ENCODE data around the gene PPFIA2.

PPFIA2 gene

DNA sequence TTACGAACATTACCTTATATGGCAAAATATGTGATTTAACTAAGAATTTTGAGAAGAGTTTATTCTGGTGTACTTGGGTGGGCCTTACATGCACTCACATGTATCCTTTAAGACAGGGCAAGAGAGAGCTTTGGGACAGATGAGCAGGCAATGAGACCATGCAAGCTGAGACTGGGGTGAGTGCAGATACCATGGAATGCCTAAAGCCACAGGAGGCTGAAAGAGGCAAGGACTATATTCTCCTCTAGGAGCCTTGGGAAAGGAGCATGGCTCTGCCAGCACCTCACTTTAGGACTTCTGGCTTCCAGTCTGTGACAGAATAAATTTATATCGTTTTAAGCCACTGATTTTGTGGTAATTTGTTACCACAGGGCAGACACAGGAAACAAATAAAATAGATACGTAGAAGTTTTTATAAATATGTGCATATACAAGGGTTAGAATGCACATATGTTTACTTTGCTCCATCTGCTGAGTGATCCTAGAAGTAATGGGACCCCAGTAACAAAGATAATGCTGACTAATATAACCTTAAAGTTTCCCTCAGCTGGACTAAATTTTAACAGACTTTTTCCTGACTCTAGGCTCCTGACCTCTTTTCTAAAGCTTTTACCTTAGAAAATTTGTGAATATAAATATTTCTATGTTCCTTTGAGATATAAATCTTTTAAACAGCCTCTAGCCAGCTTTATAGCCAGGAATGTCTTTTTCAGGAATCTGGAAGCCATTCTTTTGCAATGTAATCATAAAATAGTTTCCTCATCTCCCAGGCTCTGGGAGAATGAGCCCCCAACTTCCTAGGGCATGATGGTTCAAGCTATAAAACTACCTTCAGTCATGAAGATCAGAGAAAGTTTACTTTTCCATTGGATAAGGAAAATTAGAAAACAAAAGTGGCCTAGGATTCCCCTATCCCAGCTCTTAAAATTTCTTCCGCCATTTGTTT, 216.8 kb downstream of the PPFIA2 start:
- DNase-seq, result no peak

DNA sequence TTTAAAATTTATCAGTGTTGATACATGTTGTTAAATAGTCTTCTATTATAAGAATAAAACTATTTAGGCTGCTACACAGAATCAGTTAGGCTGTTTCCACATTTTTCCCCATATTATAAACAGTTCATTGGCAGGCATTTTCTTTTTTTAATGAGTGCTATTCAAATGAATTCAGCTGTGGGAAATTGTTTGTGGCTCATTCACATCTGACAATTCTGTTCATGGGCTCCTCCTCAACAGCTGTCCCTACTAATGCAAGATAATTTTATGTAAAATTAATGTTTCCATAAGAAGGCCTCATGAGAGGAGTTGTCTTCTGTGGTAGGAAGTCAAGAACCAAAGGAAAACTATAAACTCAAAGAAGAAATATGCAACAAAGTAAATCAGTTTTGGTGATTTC, 218.0 kb downstream of the PPFIA2 start:
- DNase-seq, result no peak

GRCh38 chr12:81539279-81539678, 219.9 kb downstream of the PPFIA2 start:
- DNase-seq, result no peak

- DNase-seq, result no peak
Measured at GRCh38 chr12:81533054-81533453, 226.1 kb downstream of the PPFIA2 start.

DNA sequence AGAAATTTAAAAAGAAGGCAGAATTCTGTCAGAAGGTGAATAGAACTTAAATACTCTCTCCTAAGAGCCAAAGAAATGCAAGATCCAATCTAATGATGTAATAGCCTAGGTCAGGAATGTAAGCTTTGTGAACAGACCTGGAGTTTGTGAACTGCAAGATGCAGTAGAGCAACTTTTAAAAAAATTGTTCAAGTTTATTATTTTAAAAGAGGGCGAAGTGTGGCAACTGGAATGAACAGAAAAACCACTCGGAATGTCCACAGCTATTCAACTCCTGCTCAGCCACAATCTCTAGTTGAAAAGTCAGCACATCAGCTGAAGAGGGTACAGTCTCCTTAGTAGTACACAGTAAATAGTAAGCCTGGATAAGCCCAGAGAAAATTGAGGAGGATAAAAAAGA, 228.8 kb downstream of the PPFIA2 start:
- no peak for DNase-seq

- DNase-seq, result no peak
Measured at GRCh38 chr12:81520064-81520945, 238.8 kb downstream of the PPFIA2 start.

GRCh38 chr12:81518638-81519037, 240.5 kb downstream of the PPFIA2 start:
- DNase-seq, result no peak

DNA sequence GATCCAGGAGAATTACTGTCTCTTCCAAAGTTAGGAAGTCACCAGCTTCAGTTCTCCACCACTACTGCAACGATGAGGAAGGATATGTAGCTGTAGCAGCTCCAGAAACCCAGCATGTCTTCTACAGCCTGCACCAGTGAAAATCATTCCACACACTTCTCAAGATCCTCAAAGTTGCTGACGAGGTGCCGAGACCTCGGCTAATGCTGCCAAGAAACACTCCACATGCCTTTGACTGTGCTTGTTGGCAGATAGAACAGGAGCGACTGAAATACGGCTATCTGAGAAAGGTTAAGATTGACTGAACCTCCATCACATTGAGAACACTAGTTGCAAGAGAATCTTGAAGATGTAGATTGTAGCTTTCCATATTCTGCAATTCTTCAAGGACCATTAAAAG, 241.9 kb downstream of the PPFIA2 start:
- no peak for DNase-seq

DNA sequence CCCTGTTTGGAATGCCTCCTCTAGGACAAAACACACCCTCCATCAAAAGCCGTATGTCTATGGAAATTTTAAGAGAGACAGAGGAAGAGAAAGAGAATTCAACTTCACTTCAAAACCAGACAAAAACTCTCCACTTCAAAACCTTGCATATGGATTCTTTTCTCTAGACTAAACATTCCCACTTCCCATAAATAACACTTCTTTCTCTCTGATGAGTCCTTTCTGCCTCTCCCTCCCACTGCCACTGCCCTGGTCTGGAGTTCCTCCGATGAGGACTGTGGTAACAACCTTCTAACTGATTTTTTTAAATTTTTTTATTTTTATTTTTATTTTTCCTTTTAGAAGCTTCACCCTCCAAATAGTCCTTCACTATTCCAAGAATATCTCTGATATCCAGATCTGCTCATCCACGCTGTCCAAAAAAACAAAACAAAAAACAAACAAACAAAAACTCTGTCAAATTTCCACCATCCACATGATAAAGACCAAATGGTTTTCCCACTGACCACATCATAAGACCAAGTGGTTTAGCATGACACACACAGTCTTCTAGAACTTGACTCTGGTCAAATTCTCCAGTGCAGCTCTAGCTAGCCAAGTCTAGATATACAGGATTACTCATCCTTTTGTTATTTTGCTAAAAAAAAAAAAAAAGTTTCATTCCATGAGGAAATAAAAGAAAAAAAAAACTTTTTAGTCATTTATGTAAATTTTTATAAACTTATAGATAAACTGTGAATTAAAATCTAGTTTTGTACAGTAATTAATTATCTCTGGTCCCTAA, 256.0 kb downstream of the PPFIA2 start:
- DNase-seq, result no peak

- no peak for DNase-seq
Measured at GRCh38 chr12:81500788-81501187, 258.4 kb downstream of the PPFIA2 start.

- no peak for DNase-seq
Measured at GRCh38 chr12:81499809-81500208, 259.3 kb downstream of the PPFIA2 start.

GRCh38 chr12:81492131-81492720, 266.9 kb downstream of the PPFIA2 start:
- DNase-seq, result no peak

- DNase-seq, result no peak
Measured at GRCh38 chr12:81472934-81473333, 286.2 kb downstream of the PPFIA2 start.

- DNase-seq, result no peak
Measured at GRCh38 chr12:81470923-81471322, 288.2 kb downstream of the PPFIA2 start.

GRCh38 chr12:81468206-81468605, 290.9 kb downstream of the PPFIA2 start:
- DNase-seq, result no peak

- no peak for DNase-seq
Measured at GRCh38 chr12:81465876-81466275, 293.3 kb downstream of the PPFIA2 start.

- no peak for DNase-seq
Measured at GRCh38 chr12:81465191-81465590, 294.0 kb downstream of the PPFIA2 start.

DNA sequence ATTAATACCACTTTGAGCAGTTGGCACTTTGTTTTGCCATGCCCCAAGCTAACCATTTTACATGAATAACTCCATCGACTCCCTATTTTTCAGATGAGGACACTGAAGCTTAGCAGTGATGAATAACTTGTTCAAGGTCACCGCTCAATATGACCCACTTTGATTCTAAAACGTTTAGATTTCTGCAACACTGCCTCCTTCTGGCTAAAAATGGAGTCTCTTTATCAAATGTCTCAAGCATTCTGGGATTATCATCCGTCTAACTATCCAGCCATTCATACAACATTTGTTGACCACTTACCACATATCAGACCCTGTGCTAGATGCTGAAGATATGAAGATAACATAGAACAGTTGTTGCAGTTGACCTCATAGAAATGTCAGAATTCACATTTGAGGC, 298.0 kb downstream of the PPFIA2 start:
- peak in 2 of 3 donors; percentile 0 to 25 for DNase-seq

GRCh38 chr12:81450920-81451739, 308.0 kb downstream of the PPFIA2 start:
- peak; percentile 44 to 60 (median 51) for DNase-seq

- DNase-seq, result no peak
Measured at GRCh38 chr12:81441629-81442028, 317.5 kb downstream of the PPFIA2 start.

- DNase-seq, result no peak
Measured at GRCh38 chr12:81440001-81440400, 319.1 kb downstream of the PPFIA2 start.

GRCh38 chr12:81439344-81439743, 319.8 kb downstream of the PPFIA2 start:
- no peak for DNase-seq
